K562 (cell line): ENCODE results near the gene CDK14. TPM values are rescaled to one million over a fixed set of nuclear protein-coding genes. Genes with fewer than 3 reads are reported as not detected.

Source experiments
- ATAC-seq: fragments of 200-7000 bp; cut with Tn5 transposase; 3 replicates; pipeline ENCODE4 v1.9.1; 2020; ENCODE audit warnings: moderate library complexity
- BruUV-seq: library from RNA; stranded (reverse); fragments of 400-500 nt; replicated peaks from 2 replicates; lab custom pipeline; 2021; lab: Mats Ljungman, UMichigan
- CTCF ChIA-PET: fragments of 300-600 bp; formaldehyde crosslinking; extraction: SDS; loops from one replicate; lab custom pipeline; 2021; ENCODE audit warnings: low intra/inter-chr PET ratio; lab: Yijun Ruan, JAX
- POLR2A ChIA-PET: fragments of 300-600, 350-650 bp; sonication (Branson Sonifier 250); formaldehyde crosslinking; extraction: SDS; loops from one replicate; lab custom pipeline; 2021; ENCODE audit warnings: antibody characterized with exemption, inconsistent platforms; lab: Yijun Ruan, JAX
- DNase-seq, 4 experiments: peaks; one replicate each; pipeline versions ENCODE4 v3.0.0 to v3.0.0-alpha.2; 2011 to 2018; ENCODE audit warnings: low spot score in 3 of 4, mixed read lengths in 3 of 4; ENCODE audit errors: extremely low read depth in 1 of 4
- FAIRE-seq: peaks from 2 replicates; lab custom pipeline; 2011; peaks lifted over from hg19 to GRCh38; lab: Jason Lieb, UNC
- H2AFZ ChIP-seq: 2 replicates; pipeline ENCODE4 v1.6.0; 2011; ENCODE audit warnings: low read depth, low read length, control low read depth, inconsistent platforms
- H3K27ac ChIP-seq: fragments of 200-600 bp; 3 replicates; pipeline ENCODE4 v1.8.0; 2011; ENCODE audit warnings: low read depth, mild to moderate bottlenecking, control low read depth, inconsistent platforms, low read length, moderate library complexity, mixed read lengths; ENCODE audit errors: extremely low read depth
- H3K27me3 ChIP-seq, 2 experiments: fragments of 300-600 bp in 1 of 2; 2 replicates in 1 of 2; 3 replicates in 1 of 2; pipeline versions ENCODE4 v1.6.0 to v1.8.0; 2011; ENCODE audit warnings: inconsistent platforms in 2 of 2, low read length in 2 of 2, mild to moderate bottlenecking in 1 of 2, mixed read lengths in 1 of 2, moderate library complexity in 1 of 2; ENCODE audit not compliant: control insufficient read depth in 2 of 2, insufficient read depth in 2 of 2
- H3K36me3 ChIP-seq: fragments of 300-600 bp; 3 replicates; pipeline ENCODE4 v1.8.0; 2011; ENCODE audit warnings: mild to moderate bottlenecking, low read length, inconsistent platforms; ENCODE audit not compliant: control insufficient read depth, insufficient read depth
- H3K4me1 ChIP-seq, 2 experiments: fragments of 200-600 bp in 1 of 2; replicated peaks in 1 of 2; 2 replicates in 1 of 2; 3 replicates in 1 of 2; pipeline versions ENCODE4 v1.5.1 to v1.8.0; 2011; ENCODE audit warnings: inconsistent platforms in 2 of 2, low read length in 2 of 2, mild to moderate bottlenecking in 1 of 2, mixed read lengths in 1 of 2, moderate library complexity in 1 of 2; ENCODE audit not compliant: control insufficient read depth in 2 of 2, insufficient read depth in 2 of 2
- H3K4me2 ChIP-seq: 2 replicates; pipeline ENCODE4 v1.6.1; 2011; ENCODE audit warnings: low read length, control low read depth, inconsistent platforms, mixed read lengths; ENCODE audit not compliant: insufficient read depth
- H3K4me3 ChIP-seq: fragments of 200-600 bp; sonication (generic), shearing (Covaris generic); 2 replicates; pipeline ENCODE4 v1.5.1; 2016; ENCODE audit warnings: control low read depth, inconsistent platforms
- H3K79me2 ChIP-seq: fragments of 200-600 bp; 3 replicates; pipeline ENCODE4 v1.8.0; 2011; ENCODE audit warnings: low read length, inconsistent platforms; ENCODE audit not compliant: control insufficient read depth, insufficient read depth
- H3K9ac ChIP-seq, 2 experiments: 2 replicates each; pipeline versions ENCODE4 v1.6.0 to v1.6.1; 2011; ENCODE audit warnings: low read depth in 2 of 2, low read length in 2 of 2, control low read depth in 1 of 2, inconsistent platforms in 1 of 2, mild to moderate bottlenecking in 1 of 2, mixed read lengths in 1 of 2; ENCODE audit not compliant: insufficient read depth in 1 of 2
- H3K9me1 ChIP-seq: one replicate; pipeline ENCODE4 v1.6.0; 2011; ENCODE audit warnings: inconsistent platforms, mild to moderate bottlenecking, low read length, moderate library complexity; ENCODE audit not compliant: control insufficient read depth, insufficient read depth
- H3K9me3 ChIP-seq: replicated peaks from 2 replicates; pipeline ENCODE4 v1.5.1; 2011; ENCODE audit warnings: low read depth, low read length, inconsistent platforms; ENCODE audit not compliant: control insufficient read depth, insufficient read depth
- H4K20me1 ChIP-seq: replicated peaks from 2 replicates; pipeline ENCODE4 v1.6.1; 2011; ENCODE audit warnings: low read length, inconsistent platforms, mixed read lengths; ENCODE audit not compliant: control insufficient read depth, insufficient read depth
- ADNP ChIP-seq: fragments of 200-800 bp; sonication (Bioruptor generic); IDR thresholded peaks from 2 replicates; pipeline ENCODE4 v1.6.1; 2016; ENCODE audit warnings: missing genetic modification characterization, missing compliant biosample characterization
- ATF4 ChIP-seq: fragments of 450-650 bp; formaldehyde crosslinking; IDR thresholded peaks from 2 replicates; pipeline ENCODE4 v1.4.0; 2022; ENCODE audit warnings: mild to moderate bottlenecking, moderate library complexity
- SMAD2 ChIP-seq: fragments of 150-350 bp; IDR thresholded peaks from 2 replicates; pipeline ENCODE4 v1.6.1; 2014; ENCODE audit warnings: low read depth, mild to moderate bottlenecking, low read length
- ZC3H4 ChIP-seq: sonication (generic); formaldehyde crosslinking; IDR thresholded peaks from 2 replicates; pipeline ENCODE4 v1.9.0; 2021; ENCODE audit warnings: missing genetic modification reagents, borderline replicate concordance
- ZNF318 ChIP-seq, 2 experiments: fragments of 450-650 bp; IDR thresholded peaks; 2 replicates each; pipeline ENCODE4 v1.6.1; 2016; ENCODE audit warnings: mild to moderate bottlenecking in 2 of 2, borderline replicate concordance in 1 of 2, low read depth in 1 of 2, moderate library complexity in 1 of 2
- WGBS: fragments of 100-300 bp; shearing (Covaris generic); methylation state at CpG from one replicate; pipeline ENCODE4 v1.1.6; 2016; ENCODE audit warnings: low coverage, mixed read lengths; ENCODE audit not compliant: insufficient coverage; ENCODE audit errors: missing lambda C conversion rate; 5-methylcytosine and 5-hydroxymethylcytosine counted together
- in situ Hi-C: fragments of 300-500 bp; cut with MboI; formaldehyde crosslinking; loops from 4 replicates; pipeline ENCODE4 v1.15.0; 2018; ENCODE audit warnings: inconsistent platforms, mixed read lengths
- intact Hi-C: fragments of 100-400 bp; cut with micrococcal nuclease; formaldehyde crosslinking; loops from 2 replicates; pipeline ENCODE4 v1.14.2; 2022
- polyA plus RNA-seq, 8 experiments: library from polyadenylated mRNA; depleted of rRNA in 4 of 8; stranded (reverse) in 5 of 8; unstranded in 3 of 8; fragments of >200 nt; fragmentation: Nextera tagmentation in 2 of 8; fragmentation: Illumina TruSeq in 1 of 8; extraction: Ambion mirVana in 2 of 8; extraction: Trizol in 1 of 8; gene quantifications; 2 replicates each; pipeline versions ENCODE4 v1.2.1 to v1.2.3, GENCODE V29; 2011 to 2014; ENCODE audit warnings: inconsistent platforms in 1 of 8, missing spikeins in 1 of 8
- total RNA-seq, 7 experiments: library from RNA; depleted of rRNA in 6 of 7; stranded (reverse); fragments of >200 nt in 6 of 7; fragmentation: Illumina TruSeq in 2 of 7; extraction: Trizol in 2 of 7; gene quantifications; 2 replicates each; pipeline versions ENCODE4 v1.2.1 to v1.2.3, GENCODE V29; 2011 to 2021; ENCODE audit warnings: low replicate concordance in 1 of 7

Gene CDK14
- total and polyA plus RNA-seq, 9 of the 15 experiments (the other 6 are each of a cell fraction or from before 2014, with no cell fraction given) = 0.03 to 0.91 (median 0.16) TPM

GRCh38 chr7:90961037-90961725 is 365.1 kb downstream of the CDK14 start:
- no peak overlapping the region for H3K4me2 ChIP-seq
- intact Hi-C loops (no loop called here), in situ Hi-C loops (no loop called here)
- no peaks in the 10 kb centered on the region for H3K4me1 ChIP-seq
- no peak overlapping the region for H3K9ac ChIP-seq
- no peaks in the 10 kb centered on the region for H4K20me1 ChIP-seq
- DNase-seq = no peak
- ATAC-seq = no peak
- H3K9me1 ChIP-seq = no peaks in the 10 kb centered on the region
- no peaks in the 10 kb centered on the region; the same call in 1 of the 2 replicates for H3K9me3 ChIP-seq
- TF ChIP-seq ATF4 (CRISPR knock-in tag) (no peak), ZNF318 (IDR thresholded peaks at IDR 0.05; ENCODE audit: borderline replicate concordance in 1 of 2, low read depth in 1 of 2) (no peak), SMAD2 (no peak), ZC3H4 (no peak), ADNP (tag) (no peak)
- ChIA-PET CTCF (no interaction called here), POLR2A (no interaction called here)
- no peak overlapping the region for H3K27ac ChIP-seq
- 0% methylated on average over 1 of the region's 1 CpG for WGBS
- no peak for FAIRE-seq
- H2AFZ ChIP-seq = no peak overlapping the region
- H3K27me3 ChIP-seq = no peaks in the 10 kb centered on the region
- no peaks in the 10 kb centered on the region for H3K79me2 ChIP-seq
- H3K4me3 ChIP-seq = no peak overlapping the region
- no TSS peak for BruUV-seq
- H3K36me3 ChIP-seq = no peaks in the 10 kb centered on the region
